HG03139 (cell line): ENCODE results near the gene IL13RA1.
"Not testable (repeated sequence)": the region's sequence is repeated elsewhere in the genome, so short reads cannot be mapped to it uniquely, and the experiment has no call there.

Experiments used
- ATAC-seq: cut with Tn5 transposase; IDR thresholded peaks from one replicate; pipeline ENCODE4 v1.9.1; 2021; ENCODE audit not compliant: unreplicated experiment

IL13RA1 gene

DNA sequence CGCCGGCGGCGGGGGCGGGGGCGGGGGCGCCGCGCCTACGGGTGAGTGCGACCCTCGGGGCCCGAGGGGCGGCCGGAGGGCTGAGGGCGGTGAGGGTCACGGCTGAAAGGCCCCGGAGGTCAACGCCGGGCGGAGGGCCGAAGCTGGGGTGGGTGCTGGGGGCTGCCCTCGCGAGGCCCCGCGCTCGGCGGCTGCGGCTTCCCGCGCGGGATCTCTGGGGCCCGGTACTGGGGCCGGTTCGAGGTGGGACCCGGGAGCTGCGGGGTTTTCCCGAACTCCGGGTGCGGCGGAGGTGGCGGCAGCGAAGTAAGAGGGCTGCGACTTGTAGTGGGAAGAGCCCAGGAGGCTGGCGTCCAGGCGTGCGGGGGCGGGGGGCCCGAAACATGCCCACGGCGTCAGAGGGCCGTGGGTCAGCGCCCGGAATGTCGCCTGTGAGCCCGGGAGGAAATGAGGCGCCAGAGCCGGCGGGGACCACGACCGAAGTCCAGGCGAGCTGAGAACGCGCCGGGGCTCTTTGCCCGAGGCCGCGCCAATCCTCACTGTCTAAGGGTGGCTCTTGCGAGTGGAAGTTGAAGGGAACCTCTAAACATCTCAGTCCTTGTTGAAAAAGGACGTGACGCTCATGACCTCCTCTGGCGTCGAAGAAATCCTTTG is 407 bp downstream of the IL13RA1 start:
- ATAC-seq: peak; percentile 14

DNA sequence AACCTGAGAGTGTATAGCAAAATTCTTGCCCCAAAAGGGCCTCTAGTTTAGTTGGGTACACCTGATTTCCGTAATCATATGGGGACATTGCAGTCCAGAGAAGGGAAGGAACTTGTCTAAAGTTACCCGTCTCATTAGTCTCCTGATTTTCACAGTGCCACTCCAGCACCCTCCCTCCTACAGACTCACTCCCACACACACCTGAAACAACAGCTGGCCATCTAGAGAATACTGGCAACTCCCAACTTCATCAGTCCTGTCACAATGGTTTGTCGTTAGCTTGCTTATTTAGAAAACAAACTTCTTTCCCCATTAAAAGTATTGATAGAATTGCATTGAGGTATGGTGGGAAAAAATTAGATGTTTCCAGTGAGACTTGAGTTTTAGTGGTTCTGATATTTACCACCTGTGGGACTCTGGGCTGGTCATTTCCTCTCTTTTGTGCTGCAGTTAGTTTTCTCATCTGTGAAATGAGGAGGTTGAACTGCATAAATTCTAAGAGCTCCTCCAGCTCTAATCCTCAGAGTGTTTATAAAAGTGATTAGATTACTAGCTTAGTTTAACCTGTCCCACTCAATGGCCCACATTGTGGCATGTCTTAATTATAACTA is 1.7 kb downstream of the IL13RA1 start:
- no peak for ATAC-seq

DNA sequence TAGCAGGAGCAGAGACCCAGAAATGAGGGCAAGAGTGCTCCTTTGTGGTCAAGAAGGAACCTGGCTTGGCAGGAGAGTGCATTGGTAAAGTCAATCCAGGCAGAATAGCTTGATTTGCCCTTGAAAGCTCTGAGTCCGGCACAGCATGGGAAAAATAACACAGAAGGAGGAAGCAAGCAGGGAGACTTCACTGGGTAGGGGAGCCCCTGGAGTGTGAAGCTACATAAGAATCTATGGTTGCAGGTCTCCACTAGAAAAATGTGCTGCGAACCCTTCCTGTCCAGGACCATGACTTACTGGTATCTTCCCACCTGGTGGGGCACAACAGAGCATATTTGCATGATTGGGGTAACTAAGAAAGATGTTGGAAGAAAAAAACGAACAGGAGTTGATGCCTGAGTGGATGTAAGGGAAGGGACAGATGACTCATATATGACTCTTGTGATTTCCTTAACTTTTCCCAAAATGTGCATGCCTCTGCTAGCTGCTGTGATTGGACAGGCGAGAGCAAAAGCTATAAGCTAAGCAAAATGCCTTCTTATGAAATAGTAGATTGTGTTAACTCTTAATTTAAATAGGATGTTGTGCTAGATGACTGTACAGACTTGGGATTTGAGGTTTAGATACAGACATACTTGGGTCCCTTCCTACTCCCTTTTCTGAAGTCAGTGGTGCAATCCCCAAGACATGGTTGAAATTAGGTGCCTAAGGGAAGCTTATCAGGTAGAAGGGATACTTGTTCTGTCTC is 3.3 kb downstream of the IL13RA1 start:
- ATAC-seq: no peak

DNA sequence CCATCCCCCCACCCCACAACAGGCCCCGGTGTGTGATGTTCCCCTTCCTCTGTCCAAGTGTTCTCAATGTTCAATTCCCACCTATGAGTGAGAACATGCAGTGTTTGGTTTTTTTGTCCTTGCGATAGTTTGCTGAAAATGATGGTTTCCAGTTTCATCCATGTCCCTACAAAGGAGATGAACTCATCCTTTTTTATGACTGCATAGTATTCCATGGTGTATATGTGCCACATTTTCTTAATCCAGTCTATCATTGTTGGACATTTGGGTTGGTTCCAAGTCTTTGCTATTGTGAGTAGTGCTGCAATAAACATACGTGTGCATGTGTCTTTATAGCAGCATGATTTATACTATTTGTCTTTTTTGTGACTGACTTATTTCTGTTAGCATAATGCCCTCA is 5.1 kb downstream of the IL13RA1 start:
- not testable (repeated sequence) for ATAC-seq

DNA sequence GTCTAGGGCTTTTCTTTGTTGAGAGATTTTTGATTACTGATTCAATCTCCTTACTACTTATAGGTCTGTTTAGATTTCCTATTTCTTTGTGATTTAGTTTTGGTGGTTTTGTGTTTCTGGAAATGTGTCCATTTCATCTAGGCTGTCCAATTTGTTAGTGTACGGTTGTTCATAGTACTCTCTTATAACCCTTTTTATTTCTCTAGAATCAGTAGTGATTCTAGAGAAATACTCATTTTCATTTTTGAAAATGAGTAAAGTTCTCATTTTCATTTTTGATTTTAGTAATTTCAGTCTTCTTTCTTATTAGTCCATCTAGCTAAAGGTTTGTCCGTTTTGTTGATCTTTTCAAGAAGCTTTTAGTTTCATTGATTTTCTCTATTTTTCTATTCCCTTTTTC is 7.5 kb downstream of the IL13RA1 start:
- ATAC-seq: no peak

DNA sequence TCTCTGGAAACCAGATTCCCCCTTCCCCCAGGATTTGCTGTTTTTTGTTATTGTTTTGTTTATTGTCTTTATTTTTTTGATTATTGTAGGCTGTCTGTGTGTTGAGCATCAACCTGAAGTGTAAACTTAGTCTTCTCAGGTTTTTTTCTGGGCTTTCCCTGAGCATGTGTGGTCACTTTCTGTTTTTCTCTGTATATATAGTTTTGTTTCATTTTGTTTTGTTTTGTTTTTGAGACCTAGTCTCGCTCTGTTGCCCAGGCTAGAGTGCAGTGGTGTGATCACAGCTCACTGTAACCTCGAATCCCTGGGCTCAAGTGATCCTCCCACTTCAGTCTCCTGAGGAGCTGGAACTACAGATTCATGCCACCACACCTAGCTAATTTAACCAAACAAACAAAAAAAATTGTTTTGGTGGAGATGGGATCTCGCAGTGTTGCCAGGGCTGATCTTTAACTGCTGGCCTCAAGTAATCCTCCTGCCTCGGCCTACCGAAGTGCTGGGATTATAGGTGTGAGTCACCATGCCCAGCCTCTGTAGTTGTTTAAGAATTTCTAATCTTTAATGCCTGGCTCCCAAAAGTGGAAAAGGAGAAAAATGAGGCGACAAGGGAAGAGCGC is 9.1 kb downstream of the IL13RA1 start:
- ATAC-seq: peak; percentile 81

DNA sequence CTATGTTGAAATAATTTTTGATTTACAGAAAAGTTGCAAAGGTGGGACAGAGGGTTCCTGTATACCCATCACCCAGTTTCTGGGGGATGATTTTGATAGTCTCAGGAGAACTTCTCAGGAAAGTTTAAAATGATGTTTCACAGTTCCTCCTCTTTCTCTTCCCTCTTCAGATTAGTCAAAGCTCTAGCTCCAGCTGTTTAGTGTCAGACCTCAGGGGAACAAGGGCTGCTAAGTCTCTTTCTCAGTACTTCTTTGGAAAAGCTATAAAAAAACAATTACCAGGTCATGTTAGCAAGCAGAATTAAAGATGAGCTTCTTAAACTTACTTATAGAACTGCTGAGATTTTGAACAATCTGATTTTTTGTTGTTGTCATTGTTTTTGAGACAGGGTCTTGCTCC is 12.2 kb downstream of the IL13RA1 start:
- ATAC-seq: no peak

DNA sequence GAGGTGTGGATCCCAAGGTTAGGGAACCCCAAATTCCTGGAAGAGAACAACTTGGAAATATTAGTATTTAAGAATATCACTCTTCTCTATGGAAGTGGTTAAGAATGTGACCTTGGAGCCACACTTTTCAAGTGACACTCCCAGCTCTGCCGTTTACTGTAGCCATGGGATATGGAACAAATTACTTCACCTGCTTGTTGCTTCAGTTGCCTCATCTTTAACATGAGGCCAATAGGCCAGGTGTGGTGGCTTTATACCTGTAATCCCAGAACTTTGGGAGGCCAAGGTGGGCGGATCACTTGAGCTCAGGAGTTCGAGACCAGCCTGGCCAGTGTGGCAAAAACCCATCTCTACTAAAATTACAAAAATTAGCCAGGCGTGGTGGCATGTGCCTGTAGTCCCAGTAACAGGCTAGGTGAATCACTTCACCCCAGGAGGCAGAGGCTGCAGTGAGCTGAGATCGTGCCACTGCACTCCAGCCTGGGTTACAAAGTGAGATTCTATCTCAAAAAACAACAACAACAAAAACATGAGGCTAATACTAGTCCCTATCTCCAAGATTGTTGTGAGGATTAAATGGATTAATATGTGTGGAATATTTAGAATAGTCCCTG is 13.0 kb downstream of the IL13RA1 start:
- no peak for ATAC-seq

DNA sequence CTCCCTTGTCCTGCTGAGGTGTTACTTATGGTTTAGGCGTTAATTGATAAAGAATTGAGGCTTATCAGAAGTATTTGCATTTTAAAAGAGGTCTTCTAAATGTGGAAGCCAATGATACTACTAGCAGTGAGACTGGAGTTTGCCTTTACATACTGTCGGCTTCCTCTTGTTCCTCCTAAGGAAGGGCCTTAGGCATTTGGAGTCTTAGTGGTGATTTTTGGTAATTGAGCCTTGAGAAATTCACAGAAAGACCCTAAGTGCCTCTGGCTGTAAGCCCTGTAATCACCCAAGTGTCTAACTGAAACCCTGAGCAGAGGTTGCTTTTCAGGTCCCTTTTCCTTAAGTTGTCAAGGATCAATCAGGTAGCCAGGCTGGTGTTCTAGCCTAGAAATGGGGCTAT is 14.8 kb downstream of the IL13RA1 start:
- ATAC-seq: no peak

DNA sequence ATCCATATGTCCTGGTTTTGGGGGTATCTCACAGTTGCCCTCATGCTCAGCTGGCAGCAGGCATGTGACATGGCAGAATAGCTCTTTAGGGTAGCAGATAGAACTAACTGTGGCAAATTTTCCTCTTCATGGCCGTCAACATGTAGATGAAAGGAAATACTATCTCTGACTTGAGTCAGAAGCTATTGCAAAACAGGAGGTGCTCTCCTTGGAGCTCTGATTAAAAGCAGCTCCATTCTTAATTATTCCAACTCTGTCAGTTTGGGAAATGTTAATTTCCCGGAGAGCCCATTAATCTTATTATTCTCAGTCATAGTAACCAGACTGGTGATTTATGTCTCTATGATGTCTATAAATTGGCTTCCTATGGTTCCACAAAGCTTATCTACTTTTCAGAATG is 18.2 kb downstream of the IL13RA1 start:
- ATAC-seq: no peak

DNA sequence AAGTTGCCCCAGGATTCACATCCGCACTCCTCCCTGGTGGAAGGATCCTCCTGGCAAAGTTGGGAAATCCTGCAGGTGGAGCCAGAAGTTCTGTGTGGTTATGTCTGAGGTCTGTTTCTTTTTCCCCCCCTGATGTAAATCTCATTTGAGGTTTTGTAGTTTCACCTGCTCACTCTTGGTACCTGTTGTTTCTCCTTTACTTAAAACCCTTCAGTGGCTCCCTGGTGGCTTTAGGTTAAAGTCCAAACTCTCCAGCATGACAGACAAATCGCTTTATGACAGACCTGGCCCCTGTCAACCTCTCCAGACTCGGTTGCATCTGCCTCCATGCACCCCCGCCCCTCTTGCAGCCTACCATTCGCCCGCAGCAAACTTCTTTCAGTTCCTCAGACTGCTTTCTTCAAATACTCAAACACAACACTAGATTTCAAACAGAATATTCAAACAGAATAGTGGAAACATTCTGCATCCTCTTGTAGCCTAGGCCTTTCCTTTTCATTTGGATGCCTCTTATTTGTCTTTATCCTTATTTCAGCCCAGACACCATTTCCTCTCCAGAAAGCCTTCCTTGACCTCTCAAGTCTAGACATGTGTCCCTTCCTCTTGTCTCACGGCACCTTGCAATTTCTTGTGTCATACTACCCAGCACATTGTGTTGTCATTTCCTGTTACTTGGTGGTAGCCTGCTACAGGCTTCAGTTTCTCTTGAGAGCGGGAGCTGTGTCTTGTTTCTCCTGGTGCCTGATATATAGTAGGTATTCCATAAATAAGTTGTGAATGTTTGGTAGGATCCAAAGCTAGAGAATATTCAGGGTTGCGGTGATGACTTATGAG is 24.8 kb downstream of the IL13RA1 start:
- peak; percentile 83 for ATAC-seq

DNA sequence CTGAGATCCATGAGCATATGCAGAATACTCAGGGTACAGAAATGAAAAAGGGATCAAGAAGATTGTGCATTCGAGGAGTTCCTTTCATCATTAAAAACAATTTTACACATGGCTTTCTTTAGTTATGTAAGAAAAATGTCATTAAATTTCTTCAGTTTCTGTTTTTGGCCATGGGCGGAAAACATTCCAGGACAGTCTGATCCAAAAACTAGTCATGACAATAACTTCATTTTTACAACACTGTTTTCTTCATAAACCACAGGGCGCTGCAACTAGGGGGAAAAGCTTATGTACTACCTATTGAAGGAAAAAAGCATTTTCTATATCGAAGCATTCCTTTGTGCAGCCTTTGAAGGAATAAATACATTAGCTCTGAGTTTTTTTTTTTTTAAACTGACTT is 28.2 kb downstream of the IL13RA1 start:
- no peak for ATAC-seq

DNA sequence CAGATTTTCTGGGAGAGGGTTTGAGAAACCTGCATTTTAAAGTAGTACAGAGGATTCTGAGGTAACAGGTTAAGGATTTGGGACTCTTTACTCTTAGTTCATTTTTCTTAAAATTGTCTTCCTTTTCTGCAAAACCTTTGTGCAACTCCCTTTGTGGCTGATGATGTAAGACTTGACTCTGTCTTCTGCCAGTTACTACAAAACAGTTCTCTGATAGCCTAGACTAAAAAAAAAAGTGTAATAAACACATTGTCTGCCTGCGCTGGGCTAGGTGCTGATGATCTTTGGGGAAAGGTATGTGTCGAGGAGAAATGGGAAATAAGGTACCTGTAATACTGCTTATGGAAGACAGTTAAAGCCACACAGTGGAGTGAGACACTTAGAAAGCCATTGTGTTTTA is 28.7 kb downstream of the IL13RA1 start:
- ATAC-seq: no peak

DNA sequence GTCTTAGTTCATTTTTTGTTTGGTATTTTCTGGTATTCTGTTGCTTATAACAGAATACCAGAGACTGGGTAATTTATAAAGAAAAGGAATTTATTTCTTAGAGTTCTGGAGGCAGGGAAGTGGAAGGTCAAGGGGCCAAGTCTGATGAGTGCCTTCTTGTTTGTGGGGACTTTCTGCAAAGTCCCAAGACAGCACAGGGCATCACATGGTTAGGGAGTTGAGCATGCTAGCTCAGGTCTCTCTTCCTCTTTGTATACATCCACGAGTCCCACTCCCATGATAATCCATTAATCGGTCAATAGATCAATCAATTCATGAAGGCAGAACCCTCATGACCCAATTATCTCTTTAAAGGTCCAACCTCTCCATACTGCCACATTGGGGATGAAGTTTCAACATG is 31.1 kb downstream of the IL13RA1 start:
- no peak for ATAC-seq

DNA sequence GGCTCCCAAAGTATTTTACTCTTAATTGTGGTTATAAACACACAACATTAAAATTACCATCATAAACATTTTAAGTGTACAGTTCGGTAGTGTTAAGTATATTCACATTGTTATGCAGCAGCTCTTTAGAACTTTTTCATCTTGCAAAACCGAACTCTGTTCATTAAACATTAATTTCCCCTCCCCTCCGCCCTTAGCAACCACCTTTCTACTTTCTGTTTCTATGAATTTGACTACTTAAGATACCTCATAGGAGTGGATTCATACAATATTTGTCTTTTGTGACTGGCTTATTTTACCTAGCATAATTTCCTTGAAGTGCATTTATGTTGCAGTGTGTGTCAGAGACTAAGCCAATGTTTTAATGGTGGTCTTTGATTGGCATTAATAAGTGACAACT is 32.6 kb downstream of the IL13RA1 start:
- no peak for ATAC-seq

DNA sequence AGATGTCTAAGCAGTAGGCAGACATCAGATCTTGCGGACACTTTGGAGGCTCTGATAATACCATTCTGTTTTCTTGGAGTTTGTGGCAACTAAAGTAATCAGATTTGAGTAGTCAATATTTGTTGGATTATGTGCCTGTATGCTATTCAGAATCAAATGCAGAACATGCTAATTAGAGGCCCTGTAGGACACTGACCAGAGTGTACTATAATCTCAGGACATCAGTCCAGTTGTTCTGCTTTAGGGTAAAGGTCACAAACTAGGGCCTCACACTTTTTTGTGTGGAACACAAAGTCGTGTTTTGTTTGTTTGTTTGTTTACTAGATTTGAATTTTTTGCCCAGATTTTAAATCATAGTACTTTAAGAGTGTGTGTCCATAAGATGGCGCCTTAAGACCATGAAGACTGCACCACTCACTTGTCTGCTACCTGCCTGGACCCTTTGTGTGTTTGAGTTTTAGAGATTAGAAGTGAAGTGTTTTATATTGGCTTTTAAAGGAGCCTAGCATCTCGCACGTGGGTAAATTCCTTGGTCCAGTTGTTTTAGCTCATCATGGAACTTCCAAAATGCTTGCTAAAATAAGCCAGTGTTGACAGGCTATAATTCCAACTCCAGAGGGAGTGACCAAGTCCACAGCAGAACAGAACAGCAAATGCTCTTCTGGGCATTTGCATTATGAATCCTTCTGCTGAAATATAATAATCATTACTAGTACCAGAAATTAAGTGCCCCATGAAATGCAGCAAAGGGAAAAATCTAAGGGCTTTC is 34.7 kb downstream of the IL13RA1 start:
- no peak for ATAC-seq

DNA sequence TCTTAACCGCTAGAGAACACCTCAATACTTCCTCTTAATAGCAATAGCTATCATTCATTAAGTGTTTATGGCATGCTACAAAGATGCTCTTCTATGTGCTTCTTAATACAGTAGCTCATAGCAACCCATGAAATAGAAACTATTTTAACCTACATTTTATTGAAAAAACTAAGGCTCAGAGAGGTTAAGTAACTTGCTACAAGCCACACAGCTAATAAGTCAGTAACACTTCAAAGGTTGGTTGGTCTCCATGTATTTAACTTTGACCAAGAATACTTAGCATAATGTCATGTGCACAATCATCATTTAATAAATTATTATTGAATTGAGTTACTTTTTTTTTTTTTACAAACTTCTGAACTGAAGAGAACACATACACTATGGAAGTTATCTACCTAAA is 36.1 kb downstream of the IL13RA1 start:
- no peak for ATAC-seq

DNA sequence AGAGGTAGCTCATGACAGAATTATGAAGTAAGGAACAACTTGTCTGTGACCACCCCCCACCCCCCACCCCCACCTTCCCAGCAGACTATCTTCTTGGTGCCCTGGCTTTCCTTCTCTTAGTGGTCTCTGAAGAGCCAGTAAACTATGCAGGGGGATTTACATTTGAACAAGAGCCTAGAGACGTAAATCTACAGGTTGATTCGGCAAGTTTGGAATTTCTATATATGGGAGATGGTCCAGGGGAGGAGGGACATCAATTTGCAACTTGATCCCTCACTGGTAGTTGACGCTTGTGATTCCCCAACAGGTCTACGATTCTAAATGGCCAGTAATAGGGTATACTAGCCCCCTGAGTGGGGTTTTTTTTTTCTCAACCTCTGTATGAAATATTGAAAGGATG is 36.7 kb downstream of the IL13RA1 start:
- no peak for ATAC-seq

DNA sequence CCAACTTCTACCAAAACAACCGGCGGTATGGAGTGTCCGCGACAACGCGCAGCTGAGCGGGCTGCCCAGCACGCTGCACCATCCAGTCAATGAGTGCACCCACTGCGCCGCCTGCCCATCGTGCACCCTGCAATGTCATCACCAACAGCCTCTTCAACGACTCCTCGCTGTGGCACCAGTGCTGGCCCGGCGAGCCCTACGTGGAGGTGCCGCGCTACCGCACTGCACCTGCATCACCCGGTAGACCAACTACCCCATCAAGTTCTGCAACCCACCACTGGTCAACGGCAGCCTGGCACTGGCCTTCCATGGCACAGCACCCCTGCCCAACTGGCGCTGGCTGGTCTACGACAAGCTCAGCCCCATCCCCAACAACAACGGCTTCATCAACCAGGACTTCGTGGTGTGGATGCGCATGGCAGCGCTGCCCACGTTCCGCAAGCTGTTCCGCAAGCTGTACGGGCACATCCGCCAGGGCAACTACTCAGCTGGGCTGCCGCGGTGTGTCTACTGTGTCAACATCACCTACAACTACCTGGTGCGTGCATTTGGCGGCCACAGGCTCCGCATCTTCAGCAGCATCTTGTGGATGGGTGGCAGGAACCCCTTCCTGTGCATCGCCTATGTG is 42.8 kb downstream of the IL13RA1 start:
- ATAC-seq: no peak
